H54 (cell line): Measurements from ENCODE around the gene GPR4.

ENCODE experiments used
- DNase-seq: peaks from one replicate; pipeline ENCODE4 v3.0.0; 2011; ENCODE audit warnings: low spot score, mixed read lengths; ENCODE audit not compliant: insufficient read length
- FAIRE-seq: peaks from 3 replicates; lab custom pipeline; 2011; peaks lifted over from hg19 to GRCh38; lab: Jason Lieb, UNC
- POLR2A ChIP-seq: IDR thresholded peaks from 2 replicates; pipeline ENCODE4 v1.6.1; 2011; ENCODE audit warnings: low read depth, mild to moderate bottlenecking, low read length

GPR4 gene

GRCh38 chr19:45601524-45602374, at the start of gene GPR4:
Gene GPR4, minus strand, starts transcription at chr19:45602212. Its CDS starts 10,346 bp downstream, at chr19:45591866.
- TF ChIP-seq POLR2A, result no peak
- FAIRE-seq (no peak), DNase-seq (no peak)

DNA sequence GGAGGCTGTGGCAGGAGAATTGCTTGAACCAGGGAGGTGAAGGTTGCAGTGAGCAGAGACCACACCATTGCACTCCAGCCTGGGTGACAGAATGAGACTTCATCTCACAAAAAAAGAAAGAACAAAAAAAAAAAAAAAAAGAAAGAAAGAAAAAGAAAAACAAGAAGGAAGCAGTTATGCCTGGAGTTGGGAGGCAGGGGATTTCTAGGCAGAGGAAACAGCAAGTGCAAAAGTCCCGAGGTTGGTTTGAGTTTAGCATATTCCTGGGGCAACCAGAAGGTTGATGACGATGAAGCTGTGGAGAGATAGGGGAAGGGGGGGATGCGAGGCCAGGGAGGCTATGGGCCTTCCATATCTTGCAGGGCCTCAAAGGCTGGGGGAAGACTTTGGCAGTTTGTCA, 48.7 kb upstream of the GPR4 start:
- TF ChIP-seq POLR2A, result no peak
- FAIRE-seq (no peak), DNase-seq (no peak)

GRCh38 chr19:45646345-45646698, 44.3 kb upstream of the GPR4 start:
- DNase-seq, result no peak
- FAIRE-seq, result no peak
- no peak for TF ChIP-seq POLR2A

GRCh38 chr19:45645631-45646344, 43.8 kb upstream of the GPR4 start:
- DNase-seq (peak; percentile 84), FAIRE-seq (no peak)
- no peak for TF ChIP-seq POLR2A

DNA sequence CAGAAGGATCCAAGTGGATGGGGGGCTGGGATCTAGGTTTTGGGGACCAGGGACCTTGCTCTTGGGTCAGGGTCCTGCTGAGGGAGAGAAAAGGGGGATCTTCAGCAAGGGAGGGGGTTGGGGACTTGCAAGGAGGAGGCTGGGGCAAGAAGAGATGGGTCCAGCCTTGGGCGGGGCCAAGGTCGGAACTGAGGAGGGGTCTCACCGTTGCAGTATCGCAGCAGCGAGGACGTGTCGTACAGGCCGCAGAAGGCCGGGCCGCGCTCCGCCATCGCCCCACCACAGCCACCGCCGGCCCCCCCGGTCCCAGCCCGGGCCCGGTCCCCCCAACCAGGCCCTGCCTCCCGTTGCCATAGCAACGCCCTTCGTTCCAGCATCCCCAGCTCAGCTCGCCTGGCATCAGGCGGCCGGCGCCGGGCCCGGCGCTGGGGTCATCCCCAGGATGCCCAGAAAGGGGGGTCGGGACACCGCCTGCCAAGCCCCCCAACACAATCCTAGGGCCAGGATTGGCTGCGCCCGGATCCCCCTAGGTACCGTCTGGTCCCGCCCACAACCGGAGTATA, 43.1 kb upstream of the GPR4 start:
- TF ChIP-seq POLR2A, result no peak
- no peak for DNase-seq
- FAIRE-seq, result no peak

DNA sequence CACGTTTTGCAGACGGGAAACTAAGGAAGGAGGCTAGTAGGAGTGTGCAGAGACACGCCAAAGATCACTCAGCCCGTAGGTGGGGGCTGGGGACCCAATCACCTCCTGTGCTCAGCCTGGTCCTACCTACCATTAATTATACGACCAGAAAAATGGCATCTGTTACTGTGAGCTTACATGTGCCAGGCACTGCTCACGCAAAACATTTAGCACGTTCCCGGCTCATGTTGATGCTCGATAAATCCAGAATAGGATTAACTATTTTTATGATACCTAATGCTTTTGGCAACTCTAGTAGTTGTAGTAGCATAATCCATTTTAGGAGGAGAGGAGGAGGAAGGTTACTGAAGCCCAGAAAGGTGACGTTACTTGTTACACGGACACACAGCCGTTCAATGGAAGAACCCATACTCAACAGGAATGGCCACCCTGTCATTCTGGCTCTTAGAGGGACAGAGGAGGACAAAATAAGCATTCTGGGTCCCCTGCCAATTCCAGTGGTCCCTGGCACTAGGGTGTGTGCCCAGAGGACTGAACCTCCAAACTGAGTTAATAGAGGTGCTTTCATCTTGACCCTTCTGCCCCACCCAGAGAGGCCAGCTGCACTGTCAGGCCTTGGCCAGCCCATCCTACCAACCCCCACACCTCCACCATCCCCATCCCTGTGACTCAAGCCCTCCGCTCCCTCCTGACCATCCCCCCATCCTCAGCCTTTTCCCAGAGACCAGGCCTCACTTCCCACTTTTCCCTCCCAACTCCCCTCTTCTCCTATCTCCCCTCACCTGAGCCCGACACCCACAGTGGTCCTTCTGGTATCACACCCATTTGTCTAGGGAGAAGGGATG, 42.1 kb upstream of the GPR4 start:
- no peak for FAIRE-seq
- DNase-seq, result no peak
- no peak for TF ChIP-seq POLR2A

DNA sequence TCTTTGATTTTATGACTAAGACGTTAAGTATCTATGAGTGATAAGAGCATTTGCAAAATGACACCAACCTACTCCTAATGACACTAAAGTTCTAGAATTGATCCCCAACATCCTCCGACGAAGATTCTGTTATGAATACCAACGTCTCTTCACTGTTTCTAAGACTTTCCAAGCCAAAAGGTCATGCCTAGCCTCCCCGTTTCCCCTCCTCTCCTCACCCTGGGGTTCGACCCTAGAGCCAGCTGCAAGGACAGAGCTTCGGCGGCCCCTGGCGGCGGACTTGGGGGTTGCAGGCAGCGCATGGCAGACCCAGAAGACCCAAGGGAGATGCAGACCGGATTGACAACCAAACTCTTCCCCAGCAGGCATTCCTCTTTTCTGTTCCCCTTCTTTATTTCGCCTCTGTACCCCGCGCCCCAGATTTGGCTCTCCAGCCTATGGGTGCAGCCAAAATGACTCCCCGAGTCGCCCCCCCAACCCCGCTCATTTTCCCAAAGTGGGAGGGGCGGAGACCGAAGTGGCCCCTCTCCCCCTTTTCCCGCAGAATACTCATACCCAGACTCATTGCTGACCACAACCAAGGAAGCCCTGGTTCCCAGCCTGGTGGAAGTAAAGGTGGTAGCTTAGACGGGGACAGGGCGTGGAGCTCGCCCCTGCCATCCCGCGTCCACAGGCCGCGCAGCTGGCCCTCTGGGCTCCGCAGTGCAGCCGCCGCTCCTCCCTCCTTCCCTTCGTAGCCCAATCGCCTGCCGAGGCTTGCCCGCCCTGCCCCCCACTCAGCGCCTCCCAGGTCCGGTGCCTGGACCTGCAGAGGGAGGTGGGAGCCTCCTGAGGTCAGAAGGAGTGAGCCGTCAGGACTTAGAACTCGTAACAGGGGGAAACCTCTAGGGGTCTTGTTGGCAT, 41.3 kb upstream of the GPR4 start:
- TF ChIP-seq POLR2A, result no peak

DNA sequence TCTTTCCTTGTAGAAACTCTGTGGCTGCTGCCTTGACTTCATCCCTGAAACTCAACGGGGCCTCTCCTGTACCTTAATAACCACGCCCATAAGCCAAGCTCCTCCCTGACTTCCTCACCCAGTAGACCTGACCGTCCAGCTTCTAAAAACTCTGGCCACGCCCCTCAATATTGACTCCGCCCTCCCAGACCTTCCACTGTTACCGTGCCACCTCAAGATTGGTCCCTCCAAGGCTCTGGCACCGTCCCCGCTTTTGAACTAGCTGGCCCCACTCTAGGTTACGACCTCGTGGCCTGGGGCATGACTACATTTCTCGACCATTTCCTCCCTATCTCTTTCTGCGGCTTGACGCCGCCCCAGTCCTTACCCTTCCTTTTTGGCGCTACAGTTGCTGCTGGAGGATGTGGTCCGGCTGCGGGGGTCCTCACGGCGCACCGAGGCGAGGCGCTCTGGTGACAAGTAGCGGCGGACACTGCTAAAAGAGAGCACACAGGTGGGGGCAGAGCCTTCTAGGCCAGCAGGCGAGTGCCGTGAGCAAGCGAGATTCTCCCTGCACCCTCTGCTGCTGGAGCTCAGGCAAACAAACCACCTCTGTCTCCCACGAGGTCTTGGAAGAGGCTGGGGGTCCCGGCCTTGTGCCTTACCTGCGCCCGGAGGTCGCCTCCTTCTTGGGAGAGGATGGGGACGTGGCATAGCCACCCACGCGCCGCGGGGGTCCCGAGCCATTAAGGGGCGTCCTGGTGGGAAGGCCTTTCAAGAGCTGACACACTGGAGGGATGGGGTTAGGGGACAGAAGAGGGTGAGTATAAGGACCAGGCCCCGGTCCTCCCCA, 39.5 kb upstream of the GPR4 start:
- DNase-seq, result peak; percentile 83
- no peak for TF ChIP-seq POLR2A
- FAIRE-seq, result peak; percentile 88

More for the DNA sequence above, 41.3 kb upstream of the GPR4 start:
- FAIRE-seq (no peak), DNase-seq (peak; percentile 76)

DNA sequence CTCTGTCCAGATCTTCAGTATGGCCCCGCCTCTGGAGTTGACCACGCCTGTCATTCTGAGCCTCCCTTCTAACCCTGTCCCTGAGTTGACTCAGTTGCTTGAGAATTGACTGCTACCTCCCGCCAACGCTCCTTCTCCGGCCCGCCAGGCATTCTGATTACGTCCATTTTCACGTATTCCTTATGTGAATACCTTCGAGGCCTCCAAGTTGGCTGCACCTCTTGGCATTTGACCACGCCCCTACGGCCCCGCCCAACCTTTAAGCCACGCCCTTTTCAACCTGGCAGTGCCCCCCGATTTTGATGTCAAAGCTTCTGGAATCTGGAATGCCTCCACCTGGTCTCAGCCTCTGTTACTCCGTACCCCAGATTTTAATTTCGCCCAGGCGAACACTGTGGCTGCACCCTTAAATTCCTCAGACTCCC, 38.8 kb upstream of the GPR4 start:
- no peak for TF ChIP-seq POLR2A
- DNase-seq (no peak), FAIRE-seq (no peak)

DNA sequence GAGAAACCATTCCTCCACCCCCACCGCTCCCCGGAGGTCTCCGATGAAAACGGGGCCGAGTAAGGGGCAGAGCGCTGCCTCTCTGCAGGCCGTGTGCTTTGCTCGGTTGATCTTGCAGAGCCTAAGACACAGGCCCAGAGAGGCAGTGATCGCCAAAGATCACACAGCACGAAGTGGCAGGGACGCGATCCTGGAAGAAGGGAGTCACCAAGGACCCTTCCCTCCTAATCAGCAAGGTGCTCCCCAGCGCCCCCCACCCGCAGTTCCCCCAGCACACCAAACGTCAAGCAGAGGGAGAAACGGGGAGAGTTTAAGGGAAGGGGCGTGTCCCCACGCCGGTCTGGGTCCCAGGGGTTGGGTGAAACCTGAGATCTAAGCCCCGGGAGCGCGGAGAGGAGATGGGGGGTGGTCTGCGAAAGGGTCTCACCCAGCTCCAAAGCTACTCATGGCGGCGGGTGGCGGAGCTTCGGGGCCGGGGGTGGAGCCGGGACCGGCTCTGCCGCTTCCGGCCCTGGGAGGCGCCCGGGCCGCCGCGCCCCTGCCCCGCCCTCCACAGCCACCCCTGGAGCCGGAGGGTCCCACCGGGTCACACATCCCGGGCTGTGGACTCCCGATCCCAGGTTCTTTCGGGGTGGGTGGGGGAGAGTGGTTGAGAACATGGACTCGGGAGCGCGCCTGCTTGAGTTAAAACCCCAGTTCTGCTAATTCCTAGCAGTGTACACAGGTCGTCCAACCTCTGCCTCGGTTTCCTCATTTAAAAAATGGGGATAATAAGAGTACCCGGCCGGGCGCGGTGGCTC, 37.1 kb upstream of the GPR4 start, which contains the start of gene EML2:
EML2 (minus strand) TSS at position 468 of the 800 bp plus-strand sequence; CDS start at position 447, 21 bp downstream.
- no peak for TF ChIP-seq POLR2A
- no peak for DNase-seq
- no peak for FAIRE-seq
